Measurements from ENCODE around the gene GRK5. TPM values are rescaled to one million over a fixed set of nuclear protein-coding genes. Genes with fewer than 3 reads are reported as not detected.

Gene GRK5
- total RNA-seq, 1 donor from 2014 or later = 43.2 TPM

GRCh38 chr10:119248184-119248583 lies 40.8 kb downstream of the GRK5 start:
- Mint-ChIP-seq H3K4me3 (ENCODE audit: unreplicated experiment) (no peak overlapping the region), H3K27me3 (ENCODE audit: unreplicated experiment) (no peaks in the 10 kb centered on the region), H3K4me1 (ENCODE audit: unreplicated experiment) (peaks cover 86% of the 10 kb centered on the region), H3K9me3 (ENCODE audit: unreplicated experiment) (no peaks in the 10 kb centered on the region), H3K27ac (ENCODE audit: unreplicated experiment) (peak overlapping the region; percentile 96), H3K36me3 (ENCODE audit: unreplicated experiment) (no peaks in the 10 kb centered on the region)
- DNase-seq (ENCODE audit: extremely low spot score, unreplicated experiment) = no peak
- TF ChIP-seq CTCF (IDR thresholded peaks at IDR 0.05) = no peak

GRCh38 chr10:119248681-119249080 lies 41.3 kb downstream of the GRK5 start:
- DNase-seq (ENCODE audit: extremely low spot score, unreplicated experiment) = no peak
- Mint-ChIP-seq H3K27ac (ENCODE audit: unreplicated experiment) (peak overlapping the region; percentile 96), H3K36me3 (ENCODE audit: unreplicated experiment) (no peaks in the 10 kb centered on the region), H3K4me3 (ENCODE audit: unreplicated experiment) (no peak overlapping the region), H3K27me3 (ENCODE audit: unreplicated experiment) (no peaks in the 10 kb centered on the region), H3K9me3 (ENCODE audit: unreplicated experiment) (no peaks in the 10 kb centered on the region), H3K4me1 (ENCODE audit: unreplicated experiment) (peaks cover 86% of the 10 kb centered on the region)
- TF ChIP-seq CTCF (IDR thresholded peaks at IDR 0.05) = no peak

- no peaks in the 10 kb centered on the region for H3K9me3 Mint-ChIP-seq (ENCODE audit: unreplicated experiment)
Observed at GRCh38 chr10:119250641-119251314, 43.4 kb downstream of the GRK5 start.

GRCh38 chr10:119251315-119251708 lies 43.9 kb downstream of the GRK5 start:
- peak overlapping the region; percentile 99 for H3K27ac Mint-ChIP-seq (ENCODE audit: unreplicated experiment)
- H3K36me3 Mint-ChIP-seq (ENCODE audit: unreplicated experiment) = no peaks in the 10 kb centered on the region
- H3K4me1 Mint-ChIP-seq (ENCODE audit: unreplicated experiment) = peaks cover 86% of the 10 kb centered on the region
- no peak overlapping the region for H3K4me3 Mint-ChIP-seq (ENCODE audit: unreplicated experiment)
- no peaks in the 10 kb centered on the region for H3K27me3 Mint-ChIP-seq (ENCODE audit: unreplicated experiment)
- no peak for TF ChIP-seq CTCF (IDR thresholded peaks at IDR 0.05)
- no peak for DNase-seq (ENCODE audit: extremely low spot score, unreplicated experiment)
- no peaks in the 10 kb centered on the region for H3K9me3 Mint-ChIP-seq (ENCODE audit: unreplicated experiment)

More at GRCh38 chr10:119250641-119251314, 43.4 kb downstream of the GRK5 start:
- Mint-ChIP-seq H3K4me3 (ENCODE audit: unreplicated experiment) (peak overlapping the region; percentile 15), H3K27ac (ENCODE audit: unreplicated experiment) (peak overlapping the region; percentile 99), H3K4me1 (ENCODE audit: unreplicated experiment) (peaks cover 87% of the 10 kb centered on the region), H3K36me3 (ENCODE audit: unreplicated experiment) (no peaks in the 10 kb centered on the region), H3K27me3 (ENCODE audit: unreplicated experiment) (no peaks in the 10 kb centered on the region)
- no peak for DNase-seq (ENCODE audit: extremely low spot score, unreplicated experiment)
- TF ChIP-seq CTCF (IDR thresholded peaks at IDR 0.05) = no peak

GRCh38 chr10:119252051-119252465 lies 44.7 kb downstream of the GRK5 start:
- no peaks in the 10 kb centered on the region for H3K9me3 Mint-ChIP-seq (ENCODE audit: unreplicated experiment)
- TF ChIP-seq CTCF (IDR thresholded peaks at IDR 0.05) = no peak
- no peaks in the 10 kb centered on the region for H3K27me3 Mint-ChIP-seq (ENCODE audit: unreplicated experiment)
- no peak for DNase-seq (ENCODE audit: extremely low spot score, unreplicated experiment)
- peaks cover 3% of the 10 kb centered on the region for H3K36me3 Mint-ChIP-seq (ENCODE audit: unreplicated experiment)
- H3K4me3 Mint-ChIP-seq (ENCODE audit: unreplicated experiment) = no peak overlapping the region
- peak overlapping the region; percentile 99 for H3K27ac Mint-ChIP-seq (ENCODE audit: unreplicated experiment)
- H3K4me1 Mint-ChIP-seq (ENCODE audit: unreplicated experiment) = peaks cover 82% of the 10 kb centered on the region
